ENCODE data around the gene PIH1D1.

PIH1D1 gene

DNA sequence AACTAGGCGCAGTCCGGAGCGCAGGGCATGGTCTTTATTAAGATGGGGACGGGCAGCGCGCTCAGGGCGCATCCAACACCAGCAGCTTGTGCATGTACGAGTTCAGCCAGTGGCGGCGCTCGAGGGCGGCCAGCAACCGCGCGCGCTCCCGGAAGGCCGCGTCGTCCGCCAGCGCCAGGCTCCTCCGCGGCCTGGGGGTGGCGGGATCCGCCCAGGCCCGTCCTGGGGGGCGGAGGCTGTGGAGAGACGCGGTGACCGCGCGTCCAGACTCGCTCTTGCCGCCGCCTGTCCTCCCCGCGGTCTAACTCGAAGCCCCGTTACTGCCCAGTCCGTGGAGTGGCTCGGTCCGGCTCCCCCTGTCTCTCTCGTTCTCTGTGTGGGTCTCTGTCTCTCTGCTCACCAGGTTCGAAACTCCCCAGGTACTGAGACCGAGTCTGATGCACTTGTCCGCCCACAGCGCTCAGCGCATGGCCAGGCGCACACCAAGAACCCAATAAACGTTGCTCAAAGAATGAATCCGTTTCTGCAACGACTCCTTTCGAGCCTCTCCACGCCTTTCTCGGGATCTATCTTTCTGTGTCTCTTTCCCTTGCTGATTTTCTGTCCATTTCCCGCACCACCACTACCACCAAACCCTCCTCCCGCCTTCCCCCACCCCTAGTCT is 29.1 kb downstream of the PIH1D1 start:
- DNase-seq (ENCODE audit: insufficient read length, low spot score) (no peak), FAIRE-seq (no peak)

DNA sequence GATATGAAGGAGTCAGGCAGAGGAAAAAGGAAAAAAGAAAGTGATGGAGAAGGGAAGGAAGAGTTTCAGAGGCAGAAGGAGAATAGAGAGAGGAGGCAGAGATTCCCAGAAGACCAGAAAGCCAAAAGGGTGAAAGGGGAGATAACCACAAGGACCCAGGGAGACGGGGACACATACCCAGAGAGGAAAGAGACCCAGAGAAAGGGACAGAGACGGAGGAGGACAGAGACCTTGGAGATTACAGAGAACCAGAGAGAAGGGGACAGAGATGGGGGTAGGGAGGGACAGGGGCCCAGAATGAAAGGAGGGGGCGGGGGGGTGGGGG is 29.8 kb downstream of the PIH1D1 start:
- FAIRE-seq (no peak), DNase-seq (ENCODE audit: insufficient read length, low spot score) (no peak)

DNA sequence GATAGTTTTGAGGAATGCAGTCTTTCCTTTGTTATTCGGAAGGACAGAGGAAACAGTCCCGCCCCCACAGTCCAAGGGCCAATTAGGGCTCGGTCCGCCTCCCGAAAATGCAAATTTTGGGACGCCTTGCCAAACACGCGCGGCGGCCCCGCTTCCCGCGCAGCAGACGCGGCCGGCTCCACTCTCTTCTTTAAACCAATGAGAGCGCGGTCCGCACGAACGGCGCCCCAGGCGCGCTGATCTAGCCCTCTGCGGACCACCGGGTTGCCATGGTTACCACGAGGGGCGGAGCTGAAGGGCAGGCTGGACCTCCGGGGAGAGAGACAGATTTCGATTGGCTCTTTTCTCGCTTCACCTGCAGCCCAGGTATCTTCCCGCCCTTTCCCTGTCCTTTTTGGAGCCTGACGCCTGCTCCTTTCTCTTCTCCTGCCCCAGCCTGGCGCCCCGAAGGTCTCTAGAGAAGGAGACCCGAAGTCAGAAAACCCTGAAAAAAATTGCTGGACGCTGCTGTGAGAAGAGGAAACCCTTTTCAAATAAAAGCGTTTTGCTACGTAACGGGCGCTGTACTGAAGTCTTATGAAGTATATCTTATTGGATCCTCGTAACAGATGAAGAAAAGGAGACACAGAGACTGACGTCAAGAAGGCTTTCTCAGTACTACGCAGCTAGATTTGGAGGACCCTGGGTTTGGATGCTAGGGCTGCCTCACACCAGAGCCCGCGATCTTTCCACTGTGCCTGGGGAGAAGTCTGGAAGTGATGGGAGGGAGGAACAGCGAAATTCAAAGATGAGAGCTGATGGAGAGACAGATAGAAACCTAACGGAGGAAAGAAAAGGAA is 30.4 kb downstream of the PIH1D1 start:
- DNase-seq (ENCODE audit: insufficient read length, low spot score): no peak
- FAIRE-seq: no peak

DNA sequence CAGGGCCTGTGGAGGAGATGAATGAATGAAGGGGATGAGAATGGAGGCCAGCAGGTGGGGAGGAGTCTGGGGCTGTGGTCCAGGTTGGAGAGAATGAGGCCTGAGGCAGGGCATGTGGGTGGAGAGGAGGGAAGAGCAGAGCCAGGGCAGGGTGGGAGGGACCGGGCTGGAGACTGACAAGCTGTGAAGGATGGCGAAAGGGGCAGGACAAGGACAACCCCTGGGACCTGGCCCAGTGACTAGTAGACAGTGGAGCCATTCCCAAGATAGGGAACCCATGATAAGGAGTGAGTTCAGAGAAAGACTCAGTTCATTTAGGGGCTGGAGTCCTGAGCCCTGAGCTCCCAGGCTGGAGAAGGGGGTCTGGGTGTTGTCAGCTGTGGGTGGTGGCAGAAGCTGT is 31.4 kb downstream of the PIH1D1 start:
- DNase-seq (ENCODE audit: insufficient read length, low spot score) (no peak), FAIRE-seq (no peak)

DNA sequence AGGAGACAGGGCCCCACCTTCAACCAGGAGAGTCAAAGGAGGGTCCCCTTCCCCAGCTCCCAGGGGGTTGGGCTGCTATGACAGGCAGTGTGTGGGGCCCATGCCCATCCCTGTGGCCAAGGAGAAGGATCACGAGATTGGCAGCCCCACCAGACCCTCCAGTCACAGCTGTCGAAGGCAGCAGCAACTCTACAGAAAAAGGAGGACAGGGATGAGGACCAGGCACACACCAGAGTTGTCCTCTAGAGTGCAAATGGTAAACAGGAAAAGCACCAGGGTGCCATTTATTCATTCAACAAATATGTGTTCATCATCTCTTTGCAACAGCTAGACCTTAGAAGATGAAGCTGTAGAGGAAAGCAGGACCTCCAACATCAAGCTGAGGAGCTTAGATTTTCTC is 32.4 kb downstream of the PIH1D1 start:
- FAIRE-seq (no peak), DNase-seq (ENCODE audit: insufficient read length, low spot score) (no peak)

DNA sequence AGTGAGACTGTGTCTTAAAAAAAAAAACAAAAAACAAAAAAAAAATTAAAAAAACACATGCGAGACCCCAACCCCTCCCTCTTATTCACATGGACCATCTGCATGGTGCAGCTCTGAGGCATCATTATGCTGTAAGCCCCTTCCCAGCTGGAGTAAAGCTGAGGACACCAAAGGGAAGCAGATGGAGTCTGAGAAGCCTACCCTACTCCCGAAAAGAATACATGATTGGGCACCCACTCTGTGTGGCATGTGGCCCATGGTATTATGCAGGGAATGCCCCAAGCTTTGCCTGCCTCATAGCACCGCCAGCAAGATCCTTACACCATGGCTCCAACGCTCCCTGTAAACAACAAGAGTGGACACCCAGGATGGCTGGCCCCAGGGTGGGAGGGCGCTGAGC is 33.1 kb downstream of the PIH1D1 start:
- FAIRE-seq: no peak
- no peak for DNase-seq (ENCODE audit: insufficient read length, low spot score)

DNA sequence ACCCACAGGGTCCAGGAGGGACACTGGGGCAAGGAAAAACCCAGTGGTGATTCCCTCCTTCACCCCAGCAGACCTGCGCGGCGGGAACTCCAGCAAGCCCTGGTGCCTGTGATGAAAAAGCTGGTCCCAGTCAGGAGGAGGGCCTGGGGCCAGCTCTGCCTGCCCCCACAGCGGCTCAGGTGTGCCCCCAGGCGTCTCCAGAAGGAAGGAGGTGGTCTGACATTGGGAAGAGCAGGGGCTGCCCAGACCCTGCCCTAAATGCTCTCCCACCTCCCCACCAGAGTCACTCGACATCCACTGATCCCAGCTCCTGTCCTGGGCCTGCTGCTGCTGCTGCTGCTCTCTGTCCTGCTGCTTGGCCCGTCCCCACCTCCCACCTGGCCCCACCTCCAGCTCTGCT is 34.5 kb downstream of the PIH1D1 start:
- FAIRE-seq (no peak), DNase-seq (ENCODE audit: insufficient read length, low spot score) (no peak)

DNA sequence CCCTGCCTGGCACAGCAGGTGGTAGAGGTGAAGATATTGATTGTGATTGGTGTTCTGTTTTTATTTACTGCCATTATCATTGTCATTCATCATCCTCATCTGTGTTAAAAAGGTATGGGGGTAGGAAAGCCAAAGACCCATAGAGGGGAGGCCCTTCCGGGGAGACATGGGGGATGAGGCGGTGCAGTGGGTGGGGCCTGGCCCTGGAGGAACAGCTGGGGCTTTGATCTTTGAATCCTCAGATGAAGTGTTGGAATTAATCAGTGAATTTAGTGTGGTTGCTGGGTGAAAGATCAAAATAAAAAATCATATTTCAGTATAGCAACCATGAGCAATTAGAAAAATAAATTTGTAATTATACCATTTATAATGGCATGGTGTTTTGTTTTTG is 35.8 kb downstream of the PIH1D1 start:
- DNase-seq (ENCODE audit: insufficient read length, low spot score): no peak
- FAIRE-seq: no peak

DNA sequence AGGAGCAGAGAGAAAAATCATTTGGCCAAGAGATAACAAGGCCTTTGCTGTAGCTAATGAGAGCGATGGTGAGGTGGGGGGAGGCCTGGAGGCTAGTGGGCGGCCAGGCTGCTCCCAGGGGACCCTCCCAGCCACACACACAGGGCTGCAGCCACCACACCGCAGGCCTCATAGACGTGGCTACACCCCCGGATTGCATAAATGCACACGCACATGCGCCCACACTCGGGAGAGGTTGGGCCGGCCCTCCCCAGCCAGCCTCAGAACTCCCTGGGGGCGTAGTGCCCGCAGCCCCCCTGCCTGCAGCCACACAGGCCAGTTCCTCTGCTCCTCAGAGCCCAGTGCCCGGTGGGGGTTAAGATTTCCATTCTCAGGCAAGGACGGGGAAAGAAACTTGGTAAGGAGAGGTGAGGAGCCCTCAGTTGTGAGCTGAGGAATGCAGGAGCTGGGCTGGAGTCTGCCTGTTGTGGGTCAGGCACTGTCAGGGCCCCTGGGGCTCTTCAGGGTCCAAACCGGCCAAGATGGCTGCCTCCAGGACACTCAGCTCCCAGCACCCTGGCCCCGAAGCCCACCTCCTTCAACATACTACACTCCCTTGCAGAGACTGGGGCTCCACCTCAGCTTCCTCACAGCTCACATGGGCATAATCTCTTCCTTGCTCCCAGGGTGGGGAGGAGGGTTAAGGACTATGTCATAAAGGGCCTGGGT is 36.4 kb downstream of the PIH1D1 start:
- DNase-seq (ENCODE audit: insufficient read length, low spot score) (no peak), FAIRE-seq (no peak)

DNA sequence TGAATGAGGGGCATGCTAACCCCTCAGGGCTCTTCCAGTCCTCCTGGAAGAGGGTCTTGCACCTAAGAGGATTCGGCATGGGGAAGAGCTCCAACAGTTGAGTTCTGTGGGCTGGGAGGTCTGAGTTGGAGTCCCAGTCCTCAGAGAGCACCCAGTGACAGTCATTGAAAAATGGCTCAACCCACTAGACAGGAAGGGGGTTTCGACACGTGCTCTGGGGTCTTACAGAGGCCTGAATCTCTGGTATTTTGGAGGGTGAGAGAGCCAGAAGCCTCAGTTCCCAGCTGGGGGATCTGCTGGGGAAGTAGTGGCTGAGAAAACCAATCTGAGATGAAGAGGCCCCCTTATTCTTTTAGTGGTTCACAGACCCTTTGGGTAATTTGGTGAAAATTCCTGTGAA is 37.4 kb downstream of the PIH1D1 start:
- DNase-seq (ENCODE audit: insufficient read length, low spot score): no peak
- no peak for FAIRE-seq

DNA sequence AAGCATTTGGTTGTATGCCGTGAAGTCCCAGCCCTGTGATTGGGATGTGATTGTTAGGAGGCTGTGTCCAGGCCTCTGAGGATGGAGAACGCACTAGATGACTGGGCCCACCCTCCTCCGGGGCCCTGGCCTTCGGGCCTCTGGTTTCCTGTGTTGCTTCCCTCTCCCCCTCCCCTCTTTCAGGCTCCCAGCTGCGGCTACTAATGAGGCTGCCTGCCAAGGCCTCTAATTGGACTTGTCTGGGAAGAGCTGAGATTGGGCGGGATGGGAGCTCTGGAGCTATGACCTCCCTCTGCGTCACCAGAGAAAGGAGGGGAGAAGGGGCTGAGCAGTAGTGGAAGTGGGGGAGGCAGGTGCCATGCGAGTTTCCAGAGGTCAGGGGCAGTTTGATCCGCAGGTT is 38.3 kb downstream of the PIH1D1 start:
- no peak for DNase-seq (ENCODE audit: insufficient read length, low spot score)
- FAIRE-seq: no peak

DNA sequence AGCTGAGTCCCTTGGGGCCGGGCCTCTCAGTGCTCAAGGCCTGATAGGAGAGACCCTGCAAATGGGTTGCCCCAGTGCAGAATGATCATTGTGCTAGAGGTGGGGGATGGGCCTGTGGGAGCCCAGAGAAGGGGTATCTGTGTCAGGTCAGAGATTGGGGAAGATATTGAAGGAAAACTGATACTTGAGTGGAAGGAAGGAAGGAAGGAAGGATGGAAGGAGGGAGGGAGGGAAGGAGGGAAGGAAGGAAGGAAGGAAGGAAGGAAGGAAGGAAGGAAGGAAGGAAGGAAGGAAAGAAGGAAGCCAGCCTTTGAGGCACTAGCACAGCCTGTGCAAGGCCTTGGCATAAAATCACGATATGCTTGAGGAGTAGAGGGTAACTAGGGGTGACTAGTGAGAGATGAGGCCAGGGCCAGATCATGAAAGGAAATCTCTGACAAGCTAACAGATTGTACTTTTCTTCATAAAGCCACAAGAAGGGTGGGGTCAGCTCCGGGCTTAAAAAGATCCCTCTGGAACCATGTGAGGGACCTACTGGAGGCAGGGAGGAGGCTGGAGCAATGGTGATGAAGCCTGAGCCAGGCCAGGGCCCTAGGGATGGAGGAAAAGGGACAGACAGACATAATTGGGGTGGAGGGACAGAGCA is 39.8 kb downstream of the PIH1D1 start:
- FAIRE-seq (no peak), DNase-seq (ENCODE audit: insufficient read length, low spot score) (no peak)

DNA sequence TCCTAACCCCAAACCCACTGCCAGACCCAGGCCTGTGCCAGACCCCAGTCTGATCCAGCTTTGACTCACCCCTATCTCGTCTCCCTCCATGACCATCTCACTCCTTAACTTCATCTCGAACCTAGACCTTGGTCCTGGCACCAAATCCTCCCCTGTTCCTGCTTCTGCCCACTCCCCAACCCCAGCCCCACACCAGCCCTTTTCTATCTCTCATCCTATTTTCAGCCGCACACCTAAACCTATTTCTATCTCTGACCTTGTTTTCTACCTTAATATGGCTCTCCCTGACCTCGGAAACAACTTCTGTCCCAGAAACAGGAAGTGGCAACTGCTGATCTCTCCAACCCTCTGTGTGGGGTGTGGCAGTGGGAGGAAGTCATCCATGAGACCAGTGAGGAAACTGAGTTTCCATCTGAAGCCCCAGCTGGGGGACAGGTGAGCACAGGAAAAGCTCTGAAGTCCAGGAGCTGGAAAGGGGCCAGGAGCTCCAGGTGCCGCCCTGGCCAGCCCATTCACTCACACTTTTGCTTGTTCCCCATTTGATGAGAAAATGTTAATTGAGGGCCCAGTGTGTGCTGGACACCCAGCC is 42.1 kb downstream of the PIH1D1 start:
- FAIRE-seq (no peak), DNase-seq (ENCODE audit: insufficient read length, low spot score) (no peak)

DNA sequence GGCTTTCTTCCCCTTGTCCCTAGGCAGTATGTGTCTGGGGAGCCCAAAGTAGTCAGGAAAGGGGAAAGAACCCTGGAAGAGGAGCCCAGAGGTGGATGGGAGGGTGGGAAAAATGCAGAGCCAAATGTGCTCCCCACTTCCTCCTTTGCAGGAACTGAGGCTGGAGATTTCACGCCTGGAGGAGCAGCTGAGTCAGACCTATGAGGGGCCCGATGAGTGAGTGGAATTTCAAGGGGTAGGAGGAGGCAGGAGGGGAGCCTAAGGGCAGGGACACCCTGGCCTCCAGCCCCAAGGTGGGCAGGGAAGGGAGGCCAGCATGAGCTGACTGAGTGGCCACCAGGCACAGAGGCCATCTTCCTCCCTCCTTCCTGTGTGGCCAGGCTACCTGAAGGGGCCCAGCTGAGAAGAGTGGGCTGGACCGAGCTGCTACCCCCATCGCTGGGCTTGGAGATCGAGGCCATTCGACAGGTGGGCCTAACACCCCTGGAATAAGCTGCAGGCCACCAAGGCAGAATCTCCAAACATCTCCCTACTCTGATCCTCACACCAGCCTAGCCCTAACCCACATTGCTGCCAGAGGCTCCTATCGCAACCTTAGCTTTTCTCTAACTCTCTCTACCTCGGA is 42.7 kb downstream of the PIH1D1 start:
- FAIRE-seq: no peak
- DNase-seq (ENCODE audit: insufficient read length, low spot score): no peak

DNA sequence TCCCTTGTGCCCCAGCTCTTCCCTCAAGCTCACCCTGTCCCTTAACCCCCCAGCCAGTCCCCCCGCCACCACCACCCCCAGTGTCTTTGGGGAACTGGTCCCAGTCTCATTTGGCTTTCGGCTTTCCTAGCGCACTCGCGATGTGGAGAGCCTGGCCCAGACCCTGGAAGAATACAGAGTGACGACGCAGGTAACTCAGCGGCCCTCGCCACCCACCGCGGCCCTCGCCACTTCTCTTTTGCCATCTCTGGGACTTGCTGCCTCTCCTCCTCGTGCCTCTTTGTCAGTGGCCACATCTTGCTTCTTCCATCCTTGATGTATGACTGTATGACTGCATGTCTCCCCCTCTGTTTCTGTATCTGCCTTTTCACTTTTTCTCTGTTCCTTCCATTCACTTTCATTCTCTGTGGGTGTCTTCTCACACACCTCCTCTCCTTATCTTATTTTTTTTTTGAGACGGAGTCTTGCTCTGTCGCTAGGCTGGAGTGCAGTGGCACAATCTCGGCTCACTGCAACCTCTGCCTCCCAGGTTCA is 44.1 kb downstream of the PIH1D1 start:
- DNase-seq (ENCODE audit: insufficient read length, low spot score) (no peak), FAIRE-seq (no peak)

DNA sequence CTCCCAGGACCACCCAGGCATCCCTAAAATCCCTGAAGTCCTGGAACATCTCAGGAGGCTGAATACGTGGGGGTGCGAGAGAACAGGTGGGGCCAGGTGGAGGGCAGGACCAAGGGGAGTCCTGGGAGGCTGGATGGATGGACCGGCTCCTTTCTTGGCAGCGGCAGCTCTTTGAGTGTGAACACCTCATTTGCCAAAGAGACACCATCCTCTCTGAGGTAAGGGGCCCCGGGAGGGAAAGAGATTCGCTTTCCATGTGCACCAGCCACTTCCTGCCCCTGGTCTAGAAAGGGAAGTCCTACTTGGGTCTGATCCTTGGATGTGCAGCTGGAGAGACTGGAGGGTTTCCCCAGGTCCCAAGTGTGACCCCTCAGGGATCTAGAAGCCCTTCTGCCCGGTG is 44.5 kb downstream of the PIH1D1 start:
- FAIRE-seq (no peak), DNase-seq (ENCODE audit: insufficient read length, low spot score) (no peak)

DNA sequence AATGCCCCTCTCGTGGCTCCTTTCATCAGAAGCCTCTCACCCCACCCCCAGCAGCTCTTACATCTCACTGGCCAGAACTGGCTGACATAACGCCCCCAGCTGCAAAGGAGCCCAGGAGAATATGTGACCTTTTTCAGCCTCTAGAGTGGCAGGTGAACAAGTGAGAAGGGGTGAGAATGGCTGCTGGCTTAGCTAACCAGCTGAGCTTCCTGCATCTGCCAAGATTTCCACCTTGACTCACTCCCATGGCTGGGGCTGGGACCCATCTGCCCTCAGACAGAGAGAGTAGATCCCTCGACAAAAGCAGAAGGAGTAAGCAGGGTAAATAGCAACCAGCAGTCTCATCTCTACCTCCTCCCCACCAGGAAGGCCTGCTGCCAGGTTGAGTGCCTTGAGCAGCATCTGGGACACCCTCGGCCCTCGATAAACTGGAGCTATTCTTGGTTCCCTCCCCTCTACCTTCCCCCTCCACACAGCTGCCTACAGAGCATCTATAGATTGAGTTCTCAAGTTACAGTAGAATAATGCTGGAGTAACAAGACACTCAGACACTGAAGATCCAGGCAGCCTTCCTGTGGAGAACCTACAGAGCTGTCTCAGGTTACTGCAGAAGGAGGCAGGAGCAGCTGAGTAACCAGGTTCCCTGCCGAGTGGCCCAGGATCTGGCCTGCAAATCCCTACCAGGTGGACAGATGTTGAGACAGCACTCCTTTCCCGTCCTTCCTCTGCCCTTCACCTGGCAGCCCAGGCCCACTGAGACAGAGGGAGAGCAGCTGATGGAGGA is 48.0 kb downstream of the PIH1D1 start:
- peak; percentile 60 for DNase-seq (ENCODE audit: insufficient read length, low spot score)
- peak; percentile 78 for FAIRE-seq

DNA sequence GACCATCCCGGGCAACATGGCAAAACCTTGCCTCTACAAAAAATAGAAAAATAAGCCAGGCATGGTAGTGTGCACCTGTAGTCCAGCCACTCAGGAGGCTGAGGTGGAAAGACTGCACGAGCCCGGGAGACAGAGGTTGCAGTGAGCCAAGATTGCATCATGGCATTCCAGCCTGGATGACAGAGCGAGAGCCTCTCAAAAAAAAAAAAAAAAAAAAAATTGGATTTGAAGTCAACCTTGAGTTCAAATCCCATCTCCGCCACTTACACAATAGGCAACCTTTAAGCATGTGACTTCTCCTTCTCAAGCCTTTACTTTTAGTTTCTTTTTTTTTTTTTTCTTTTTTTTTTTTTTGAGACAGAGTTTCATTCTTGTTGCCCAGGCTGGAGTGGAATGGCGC is 51.6 kb downstream of the PIH1D1 start:
- FAIRE-seq (no peak), DNase-seq (ENCODE audit: insufficient read length, low spot score) (no peak)

DNA sequence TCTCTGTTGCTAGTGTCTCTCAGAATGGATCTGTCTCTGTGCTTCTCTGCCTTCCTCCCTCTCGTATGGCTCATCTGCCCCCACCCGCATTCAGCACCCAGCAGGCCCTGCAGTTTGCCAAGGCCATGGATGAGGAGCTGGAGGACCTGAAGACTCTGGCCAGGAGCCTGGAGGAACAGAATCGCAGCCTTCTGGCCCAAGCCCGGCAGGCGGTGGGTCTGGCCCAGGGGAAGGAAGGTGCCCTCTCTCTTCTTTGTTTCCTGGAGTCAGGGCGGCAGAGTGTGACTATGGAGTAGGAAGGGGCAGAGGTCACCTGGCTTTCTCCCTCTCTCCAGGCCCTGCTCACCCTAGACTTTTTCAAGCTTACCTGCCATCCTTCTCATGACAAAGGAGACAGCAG is 52.7 kb downstream of the PIH1D1 start:
- FAIRE-seq (no peak), DNase-seq (ENCODE audit: insufficient read length, low spot score) (no peak)

Data from HTR-8/SVneo (cell line).